Measurements from ENCODE around the gene TGFB2.

TGFB2 gene

GRCh38 chr1:218492874-218493273, 147.7 kb downstream of the TGFB2 start:
- Histone ChIP-seq H3K4me3 (ENCODE audit: low read depth, low read length) (no peak overlapping the region), H3K36me3 (no peaks in the 10 kb centered on the region), H3K4me1 (no peaks in the 10 kb centered on the region), H3K9me3 (no peaks in the 10 kb centered on the region), H3K27me3 (no peaks in the 10 kb centered on the region)
- no peak for DNase-seq
- no peak for TF ChIP-seq CTCF (IDR thresholded peaks at IDR 0.05; ENCODE audit: low read depth, low read length)

DNA sequence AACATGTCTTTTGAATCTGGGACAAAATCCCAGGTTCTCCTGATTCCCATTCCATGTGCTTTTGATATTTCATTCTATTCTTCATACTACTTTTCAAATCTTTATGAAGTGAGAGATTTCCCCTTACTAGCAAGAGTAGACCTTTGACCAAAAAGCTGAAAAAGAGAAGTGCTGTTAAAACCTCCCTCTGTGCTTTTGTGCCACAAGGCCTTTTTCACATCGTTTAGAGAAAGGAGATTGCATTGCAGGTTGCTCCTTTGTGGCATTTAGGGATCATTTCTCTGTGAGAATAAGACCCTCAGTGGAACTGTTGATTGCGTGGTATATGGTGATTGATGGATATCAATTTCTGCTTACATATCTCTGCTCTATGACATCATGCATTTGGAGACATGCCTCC, 148.8 kb downstream of the TGFB2 start:
- Histone ChIP-seq H3K27me3 (0 out of 2 replicates have a peak, but pooled peaks cover 2% of the 10 kb centered on the region), H3K36me3 (no peaks in the 10 kb centered on the region), H3K9me3 (no peaks in the 10 kb centered on the region), H3K4me1 (no peaks in the 10 kb centered on the region), H3K4me3 (ENCODE audit: low read depth, low read length) (no peak overlapping the region)
- no peak for DNase-seq
- TF ChIP-seq CTCF (IDR thresholded peaks at IDR 0.05; ENCODE audit: low read depth, low read length) = no peak
